ENCODE measurements around the gene SERGEF. TPM values are rescaled to one million over a fixed set of nuclear protein-coding genes. Genes with fewer than 3 reads are reported as not detected.

The SERGEF gene
- total and polyA plus RNA-seq, 4 donors, result 44.7 to 51.0 (median 46.2) TPM

DNA sequence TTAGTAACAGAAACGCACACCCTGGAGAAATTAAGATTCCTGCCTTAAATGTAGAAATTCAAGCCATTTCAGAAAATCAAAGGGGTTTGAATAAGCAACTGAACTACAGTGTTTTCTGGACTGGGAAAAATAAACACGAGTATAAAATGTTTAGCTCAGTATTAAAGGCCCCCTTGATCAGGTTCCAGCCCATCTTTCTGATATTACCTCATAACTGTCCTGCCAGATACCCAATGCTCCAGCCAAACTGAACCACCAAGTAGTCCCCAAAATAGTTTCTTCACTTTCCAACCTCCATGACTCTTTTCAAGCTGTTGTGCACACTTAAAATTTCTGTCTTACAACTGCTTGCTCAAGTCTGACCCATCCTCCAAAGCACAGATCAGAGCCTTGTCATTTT, 54.4 kb downstream of the SERGEF start:
- peak in 1 of 6 donors; percentile 49 for DNase-seq (ENCODE audit: low read depth in 4 of 6, low spot score in 6 of 6)
- Histone ChIP-seq H3K27ac (ENCODE audit: low read depth, low read length) (no peak overlapping the region), H3K9me3 (ENCODE audit: control insufficient read depth, insufficient read depth, low read length) (no peaks in the 10 kb centered on the region), H3K4me1 (ENCODE audit: control insufficient read depth, insufficient read depth, low read length) (no peaks in the 10 kb centered on the region), H3K36me3 (ENCODE audit: control insufficient read depth, insufficient read depth, low read length) (peaks cover 3% of the 10 kb centered on the region), H3K4me3 (ENCODE audit: low read depth, low read length) (no peak overlapping the region), H3K27me3 (ENCODE audit: control insufficient read depth, insufficient read depth, low read length) (no peaks in the 10 kb centered on the region)
- WGBS (ENCODE audit: insufficient coverage), result no CpG with 5 or more reads among the region's 2 CpGs

DNA sequence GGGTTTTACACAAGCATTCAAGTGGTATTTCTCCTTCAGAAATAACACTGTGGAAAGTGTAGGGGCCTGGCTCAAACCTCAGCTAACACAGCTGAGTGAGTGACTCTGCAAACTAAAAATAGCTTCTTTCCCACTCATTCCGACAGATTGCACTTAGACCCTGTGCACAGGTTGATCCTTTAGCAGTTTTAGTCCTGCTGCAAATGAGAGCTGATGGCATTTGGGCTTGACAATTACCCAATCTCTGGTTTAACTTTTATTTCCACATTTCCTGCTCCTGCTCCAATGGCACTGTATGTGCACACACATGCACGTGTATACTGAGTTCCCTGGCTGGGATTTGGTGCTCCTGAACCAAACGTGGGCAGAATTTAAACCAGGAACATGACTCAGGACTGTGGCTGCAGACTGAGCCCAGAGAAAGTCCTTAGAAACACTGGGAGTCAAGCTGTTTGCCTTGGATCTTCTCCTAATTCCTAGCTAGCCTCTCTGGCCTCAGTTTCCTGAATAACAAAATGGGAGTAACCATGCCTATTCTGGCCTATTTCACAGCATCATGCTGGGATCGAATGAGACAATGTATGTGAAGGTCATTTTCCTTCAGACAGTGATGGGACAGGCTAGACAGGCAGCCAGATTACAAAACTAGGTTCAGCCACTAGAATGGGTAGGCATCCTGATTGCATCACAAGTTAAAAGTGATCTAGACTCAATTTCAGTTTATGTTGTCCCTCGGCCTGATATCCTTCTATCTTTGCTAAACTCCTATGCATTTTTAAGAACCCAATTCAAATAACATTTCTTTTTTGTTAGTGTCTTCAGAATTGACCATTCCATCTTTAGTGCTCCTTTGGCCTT, 58.2 kb downstream of the SERGEF start:
- Histone ChIP-seq H3K9me3 (ENCODE audit: control insufficient read depth, insufficient read depth, low read length) (no peaks in the 10 kb centered on the region), H3K4me1 (ENCODE audit: control insufficient read depth, insufficient read depth, low read length) (no peaks in the 10 kb centered on the region), H3K27me3 (ENCODE audit: control insufficient read depth, insufficient read depth, low read length) (no peaks in the 10 kb centered on the region), H3K27ac (ENCODE audit: low read depth, low read length) (no peak overlapping the region), H3K4me3 (ENCODE audit: low read depth, low read length) (no peak overlapping the region), H3K36me3 (ENCODE audit: control insufficient read depth, insufficient read depth, low read length) (peaks cover 5% of the 10 kb centered on the region)
- 77% methylated on average over 4 of the region's 5 CpGs for WGBS (ENCODE audit: insufficient coverage)
- no peak for DNase-seq (ENCODE audit: low read depth in 4 of 6, low spot score in 6 of 6)

DNA sequence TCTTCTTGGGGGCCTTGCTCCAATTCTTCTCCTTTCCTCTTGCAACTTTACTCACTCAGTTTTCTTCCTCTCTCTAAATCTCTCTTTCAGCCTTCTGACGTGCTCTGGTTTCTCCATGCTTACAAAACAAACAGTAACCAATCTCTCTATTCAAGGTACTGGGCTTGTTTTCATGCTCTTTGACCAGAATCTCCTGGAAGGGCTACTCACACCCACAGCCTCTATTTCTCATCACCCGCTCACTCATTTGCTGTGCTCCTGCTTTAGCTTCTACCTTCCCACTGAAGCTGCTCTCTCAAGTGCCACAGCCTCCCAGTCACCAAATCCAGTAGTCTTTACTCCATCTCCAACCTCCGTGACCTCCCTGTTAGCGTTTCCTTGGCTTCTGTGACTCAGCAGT, 60.4 kb downstream of the SERGEF start:
- H3K4me3 ChIP-seq (ENCODE audit: low read depth, low read length), result no peak overlapping the region
- H3K9me3 ChIP-seq (ENCODE audit: control insufficient read depth, insufficient read depth, low read length), result no peaks in the 10 kb centered on the region
- no peak overlapping the region for H3K27ac ChIP-seq (ENCODE audit: low read depth, low read length)
- no peaks in the 10 kb centered on the region for H3K27me3 ChIP-seq (ENCODE audit: control insufficient read depth, insufficient read depth, low read length)
- peaks cover 7% of the 10 kb centered on the region for H3K36me3 ChIP-seq (ENCODE audit: control insufficient read depth, insufficient read depth, low read length)
- DNase-seq (ENCODE audit: low read depth in 4 of 6, low spot score in 6 of 6), result no peak
- 83% methylated on average over 4 of the region's 4 CpGs for WGBS (ENCODE audit: insufficient coverage)
- no peaks in the 10 kb centered on the region for H3K4me1 ChIP-seq (ENCODE audit: control insufficient read depth, insufficient read depth, low read length)

DNA sequence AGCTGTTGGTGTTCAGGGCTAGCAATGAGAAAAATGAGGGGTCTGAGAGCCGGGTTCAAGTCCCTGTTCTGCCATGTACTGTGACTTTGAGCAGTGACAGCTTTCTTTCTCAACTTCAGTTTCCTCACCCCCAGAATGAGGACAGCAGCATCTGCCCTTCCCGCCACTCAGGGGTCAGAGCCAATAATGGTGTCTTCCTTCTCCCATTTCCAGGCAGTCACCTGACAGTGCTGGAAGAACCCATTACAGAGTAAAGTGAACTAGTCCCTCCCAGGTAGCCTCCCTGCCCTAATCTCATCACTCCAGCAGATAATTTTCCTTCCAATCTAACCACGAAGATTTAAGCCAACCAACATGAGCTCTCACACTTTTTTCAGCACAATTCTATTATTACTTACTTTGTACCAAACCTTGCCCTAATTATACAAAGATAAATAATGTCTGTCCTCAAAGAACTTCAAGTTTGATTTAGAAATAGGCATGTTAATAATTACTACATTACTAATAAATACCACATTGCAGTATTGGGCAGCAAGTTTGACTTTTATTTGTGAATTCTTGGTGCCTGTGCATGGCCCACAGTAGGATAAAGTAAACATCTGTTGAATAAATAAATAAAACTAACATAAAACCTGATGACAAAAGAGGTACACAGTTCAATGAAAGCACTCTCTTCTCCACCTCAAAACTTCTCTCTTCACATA, 61.0 kb downstream of the SERGEF start:
- H3K27ac ChIP-seq (ENCODE audit: low read depth, low read length), result no peak overlapping the region
- DNase-seq (ENCODE audit: low read depth in 4 of 6, low spot score in 6 of 6), result no peak
- no peaks in the 10 kb centered on the region for H3K9me3 ChIP-seq (ENCODE audit: control insufficient read depth, insufficient read depth, low read length)
- no peak overlapping the region for H3K4me3 ChIP-seq (ENCODE audit: low read depth, low read length)
- 88% methylated on average over 2 of the region's 3 CpGs for WGBS (ENCODE audit: insufficient coverage)
- no peaks in the 10 kb centered on the region for H3K4me1 ChIP-seq (ENCODE audit: control insufficient read depth, insufficient read depth, low read length)
- peaks cover 7% of the 10 kb centered on the region for H3K36me3 ChIP-seq (ENCODE audit: control insufficient read depth, insufficient read depth, low read length)
- no peaks in the 10 kb centered on the region for H3K27me3 ChIP-seq (ENCODE audit: control insufficient read depth, insufficient read depth, low read length)

DNA sequence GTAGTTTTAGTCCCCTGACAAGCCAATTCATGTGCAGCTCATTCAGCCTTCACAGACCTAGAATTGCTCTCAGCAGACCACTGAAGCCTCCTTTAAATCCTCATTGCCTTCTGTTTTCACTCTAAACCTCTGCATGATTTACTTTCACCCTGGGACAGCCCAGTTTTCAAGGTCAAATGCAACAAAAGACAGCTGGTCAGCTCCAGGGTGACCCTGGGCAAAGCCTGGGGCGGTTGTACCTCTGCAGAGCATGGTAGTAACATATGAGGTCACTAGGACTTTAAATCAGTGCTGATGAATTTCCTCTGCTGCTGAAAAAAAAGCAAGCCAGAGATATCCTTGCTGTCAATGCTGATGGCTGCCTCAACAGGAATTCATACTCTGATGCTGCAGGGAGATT, 62.2 kb downstream of the SERGEF start:
- whole genome bisulfite sequencing (ENCODE audit: insufficient coverage), result 75% methylated on average over 1 of the region's 1 CpG
- no peak overlapping the region for H3K27ac ChIP-seq (ENCODE audit: low read depth, low read length)
- peak in 1 of 6 donors; percentile 20 for DNase-seq (ENCODE audit: low read depth in 4 of 6, low spot score in 6 of 6)
- H3K27me3 ChIP-seq (ENCODE audit: control insufficient read depth, insufficient read depth, low read length), result no peaks in the 10 kb centered on the region
- no peaks in the 10 kb centered on the region for H3K4me1 ChIP-seq (ENCODE audit: control insufficient read depth, insufficient read depth, low read length)
- peaks cover 7% of the 10 kb centered on the region for H3K36me3 ChIP-seq (ENCODE audit: control insufficient read depth, insufficient read depth, low read length)
- H3K4me3 ChIP-seq (ENCODE audit: low read depth, low read length), result no peak overlapping the region
- H3K9me3 ChIP-seq (ENCODE audit: control insufficient read depth, insufficient read depth, low read length), result no peaks in the 10 kb centered on the region

DNA sequence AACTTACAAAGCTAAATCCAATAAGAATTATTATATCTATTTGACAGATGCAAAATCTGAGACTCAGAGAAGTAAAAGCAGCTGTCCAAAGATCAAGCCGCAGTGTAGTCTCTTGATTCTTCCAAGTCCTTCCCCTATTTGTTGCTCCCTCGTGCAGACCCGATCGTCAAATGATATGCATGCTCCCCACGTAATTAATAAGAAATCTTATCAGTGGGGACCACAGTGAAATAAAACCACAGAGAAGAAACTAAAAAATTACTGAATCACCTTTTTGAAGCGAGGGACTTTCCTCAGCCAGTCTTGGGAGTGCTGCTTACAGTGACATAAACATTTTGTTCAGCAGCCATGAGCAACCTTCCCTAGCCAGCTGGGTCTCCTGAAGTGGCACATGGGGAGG, 64.6 kb downstream of the SERGEF start:
- peaks cover 4% of the 10 kb centered on the region for H3K36me3 ChIP-seq (ENCODE audit: control insufficient read depth, insufficient read depth, low read length)
- H3K27ac ChIP-seq (ENCODE audit: low read depth, low read length), result no peak overlapping the region
- no peaks in the 10 kb centered on the region for H3K27me3 ChIP-seq (ENCODE audit: control insufficient read depth, insufficient read depth, low read length)
- H3K9me3 ChIP-seq (ENCODE audit: control insufficient read depth, insufficient read depth, low read length), result no peaks in the 10 kb centered on the region
- no peak for DNase-seq (ENCODE audit: low read depth in 4 of 6, low spot score in 6 of 6)
- H3K4me1 ChIP-seq (ENCODE audit: control insufficient read depth, insufficient read depth, low read length), result no peaks in the 10 kb centered on the region
- 95% methylated on average over 2 of the region's 6 CpGs for WGBS (ENCODE audit: insufficient coverage)
- no peak overlapping the region for H3K4me3 ChIP-seq (ENCODE audit: low read depth, low read length)

DNA sequence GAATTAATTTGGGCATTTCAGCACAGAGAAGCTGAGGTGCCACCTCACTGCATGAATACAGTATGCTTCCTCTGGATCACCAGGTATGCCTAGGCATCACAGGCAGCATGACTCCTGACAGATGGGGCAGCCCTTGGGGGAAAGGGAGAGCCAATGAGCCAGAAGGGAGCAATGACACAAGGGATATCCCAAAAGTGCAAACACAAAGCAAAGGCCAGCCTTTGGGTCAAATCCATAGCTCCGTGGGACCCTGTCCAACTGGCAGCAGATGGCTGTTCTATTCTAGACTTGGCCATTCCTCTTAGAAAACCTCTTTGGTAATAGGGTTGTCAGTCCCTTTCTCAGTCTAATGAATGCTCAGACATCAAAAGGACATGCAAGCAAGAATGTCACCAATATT, 73.3 kb downstream of the SERGEF start:
- no peak for DNase-seq (ENCODE audit: low read depth in 4 of 6, low spot score in 6 of 6)
- WGBS (ENCODE audit: insufficient coverage), result 67% methylated on average over 1 of the region's 1 CpG

DNA sequence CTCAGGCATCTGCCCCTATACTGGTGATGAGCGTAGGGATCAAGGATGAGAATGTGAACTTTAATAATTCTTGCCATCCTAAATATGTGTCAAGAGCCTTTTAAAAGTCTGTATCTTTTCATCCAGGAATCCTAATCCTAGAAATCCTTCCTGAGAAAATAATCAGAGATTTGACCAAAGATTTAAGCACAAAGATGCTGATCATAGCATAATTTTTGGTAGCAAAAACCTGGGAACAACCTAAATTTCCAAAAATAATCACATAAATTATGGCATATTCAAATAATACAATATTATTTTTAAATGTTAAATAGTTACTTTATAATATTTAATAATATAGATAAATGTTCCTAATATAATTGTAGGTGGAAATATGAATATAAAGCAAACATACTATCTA, 76.1 kb downstream of the SERGEF start:
- H3K27me3 ChIP-seq (ENCODE audit: control insufficient read depth, insufficient read depth, low read length), result no peaks in the 10 kb centered on the region
- no peak for DNase-seq (ENCODE audit: low read depth in 4 of 6, low spot score in 6 of 6)
- no peak overlapping the region for H3K27ac ChIP-seq (ENCODE audit: low read depth, low read length)
- H3K4me1 ChIP-seq (ENCODE audit: control insufficient read depth, insufficient read depth, low read length), result no peaks in the 10 kb centered on the region
- no peak overlapping the region for H3K4me3 ChIP-seq (ENCODE audit: low read depth, low read length)
- H3K9me3 ChIP-seq (ENCODE audit: control insufficient read depth, insufficient read depth, low read length), result no peaks in the 10 kb centered on the region
- WGBS (ENCODE audit: insufficient coverage), result no CpG with 5 or more reads among the region's 1 CpG
- H3K36me3 ChIP-seq (ENCODE audit: control insufficient read depth, insufficient read depth, low read length), result no peaks in the 10 kb centered on the region

More for the DNA sequence above, 73.3 kb downstream of the SERGEF start:
- Histone ChIP-seq H3K4me1 (ENCODE audit: control insufficient read depth, insufficient read depth, low read length) (no peaks in the 10 kb centered on the region), H3K27me3 (ENCODE audit: control insufficient read depth, insufficient read depth, low read length) (no peaks in the 10 kb centered on the region), H3K4me3 (ENCODE audit: low read depth, low read length) (no peak overlapping the region), H3K27ac (ENCODE audit: low read depth, low read length) (no peak overlapping the region), H3K36me3 (ENCODE audit: control insufficient read depth, insufficient read depth, low read length) (no peaks in the 10 kb centered on the region), H3K9me3 (ENCODE audit: control insufficient read depth, insufficient read depth, low read length) (peaks cover 1% of the 10 kb centered on the region)

DNA sequence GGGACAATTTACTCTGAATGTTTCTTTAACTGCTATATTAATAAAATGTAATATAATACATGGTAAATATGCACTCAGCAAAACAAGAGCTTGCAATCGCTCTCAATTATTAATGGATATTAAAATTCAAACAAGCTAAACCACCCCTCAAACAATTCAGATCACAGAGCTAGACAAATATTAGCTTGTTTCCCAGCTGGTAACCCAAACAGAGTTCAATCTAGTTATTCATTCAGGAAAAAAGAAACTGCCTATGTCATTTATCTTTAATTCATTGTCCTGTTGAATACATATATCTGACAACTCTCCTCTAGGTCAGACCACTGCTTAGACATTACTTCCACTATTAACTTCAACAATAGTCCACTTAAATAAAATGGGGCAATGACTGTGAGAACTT, 78.7 kb downstream of the SERGEF start:
- DNase-seq (ENCODE audit: low read depth in 4 of 6, low spot score in 6 of 6), result no peak
- no peak overlapping the region for H3K4me3 ChIP-seq (ENCODE audit: low read depth, low read length)
- no peaks in the 10 kb centered on the region for H3K36me3 ChIP-seq (ENCODE audit: control insufficient read depth, insufficient read depth, low read length)
- H3K27ac ChIP-seq (ENCODE audit: low read depth, low read length), result no peak overlapping the region
- no peaks in the 10 kb centered on the region for H3K9me3 ChIP-seq (ENCODE audit: control insufficient read depth, insufficient read depth, low read length)
- no CpG with 5 or more reads among the region's 1 CpG for WGBS (ENCODE audit: insufficient coverage)
- H3K27me3 ChIP-seq (ENCODE audit: control insufficient read depth, insufficient read depth, low read length), result no peaks in the 10 kb centered on the region
- no peaks in the 10 kb centered on the region for H3K4me1 ChIP-seq (ENCODE audit: control insufficient read depth, insufficient read depth, low read length)

DNA sequence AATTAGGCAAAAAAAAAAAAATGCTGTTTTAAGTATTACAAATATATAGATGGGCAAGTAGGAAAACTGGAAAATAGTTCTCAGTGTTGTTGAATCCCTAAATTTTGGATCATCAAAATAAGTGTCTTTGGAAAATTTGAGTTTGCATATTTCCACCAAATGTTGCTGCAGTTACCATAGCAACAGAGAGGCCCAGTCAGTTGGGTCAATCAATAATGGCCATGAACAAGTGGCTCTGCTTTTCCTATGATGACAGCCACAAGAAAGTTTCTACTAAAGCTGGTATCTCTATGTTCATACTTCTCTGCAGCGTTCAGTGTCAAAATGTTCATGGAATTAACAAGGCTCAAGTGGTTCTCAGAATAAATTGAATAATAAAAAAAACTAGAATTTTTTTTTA, 79.1 kb downstream of the SERGEF start:
- no peak for DNase-seq (ENCODE audit: low read depth in 4 of 6, low spot score in 6 of 6)
- Histone ChIP-seq H3K4me1 (ENCODE audit: control insufficient read depth, insufficient read depth, low read length) (no peaks in the 10 kb centered on the region), H3K9me3 (ENCODE audit: control insufficient read depth, insufficient read depth, low read length) (no peaks in the 10 kb centered on the region), H3K27me3 (ENCODE audit: control insufficient read depth, insufficient read depth, low read length) (no peaks in the 10 kb centered on the region), H3K4me3 (ENCODE audit: low read depth, low read length) (no peak overlapping the region), H3K27ac (ENCODE audit: low read depth, low read length) (no peak overlapping the region), H3K36me3 (ENCODE audit: control insufficient read depth, insufficient read depth, low read length) (no peaks in the 10 kb centered on the region)
- WGBS (ENCODE audit: insufficient coverage), result no CpG with 5 or more reads among the region's 1 CpG

Data from spinal cord (tissue), 10 donors.